Renal cortex interstitium (tissue), 11 donors: ENCODE measurements around the gene CUX1. TPM values are rescaled to one million over a fixed set of nuclear protein-coding genes. Genes with fewer than 3 reads are reported as not detected.
"Not testable (repeated sequence)": the region's sequence is repeated elsewhere in the genome, so short reads cannot be mapped to it uniquely, and the experiment has no call there.

ENCODE experiments used
- DNase-seq, 11 donors: peaks; one replicate each; pipeline ENCODE4 v3.0.0-alpha.2; 2013; ENCODE audit warnings: low read depth in 9 of 11, low spot score in 4 of 11; ENCODE audit errors: extremely low read depth in 1 of 11
- polyA plus RNA-seq, 3 donors: library from polyadenylated mRNA; unstranded; fragments of 120-200 nt; gene quantifications; one replicate each; pipeline ENCODE4 v1.2.1, GENCODE V29; 2013; ENCODE audit not compliant: insufficient read length in 3 of 3

Gene CUX1
- polyA plus RNA-seq, 3 donors, result 93.9 to 103 (median 98.0) TPM

GRCh38 chr7:101976411-101976810 lies 159.0 kb downstream of the CUX1 start:
- no peak for DNase-seq

GRCh38 chr7:101977249-101977648 lies 159.8 kb downstream of the CUX1 start:
- no peak for DNase-seq

GRCh38 chr7:101978683-101979082 lies 161.3 kb downstream of the CUX1 start:
- DNase-seq, result no peak

- no peak for DNase-seq
These were observed 165.9 kb downstream of the CUX1 start for GRCh38 chr7:101983147-101983811.

DNA sequence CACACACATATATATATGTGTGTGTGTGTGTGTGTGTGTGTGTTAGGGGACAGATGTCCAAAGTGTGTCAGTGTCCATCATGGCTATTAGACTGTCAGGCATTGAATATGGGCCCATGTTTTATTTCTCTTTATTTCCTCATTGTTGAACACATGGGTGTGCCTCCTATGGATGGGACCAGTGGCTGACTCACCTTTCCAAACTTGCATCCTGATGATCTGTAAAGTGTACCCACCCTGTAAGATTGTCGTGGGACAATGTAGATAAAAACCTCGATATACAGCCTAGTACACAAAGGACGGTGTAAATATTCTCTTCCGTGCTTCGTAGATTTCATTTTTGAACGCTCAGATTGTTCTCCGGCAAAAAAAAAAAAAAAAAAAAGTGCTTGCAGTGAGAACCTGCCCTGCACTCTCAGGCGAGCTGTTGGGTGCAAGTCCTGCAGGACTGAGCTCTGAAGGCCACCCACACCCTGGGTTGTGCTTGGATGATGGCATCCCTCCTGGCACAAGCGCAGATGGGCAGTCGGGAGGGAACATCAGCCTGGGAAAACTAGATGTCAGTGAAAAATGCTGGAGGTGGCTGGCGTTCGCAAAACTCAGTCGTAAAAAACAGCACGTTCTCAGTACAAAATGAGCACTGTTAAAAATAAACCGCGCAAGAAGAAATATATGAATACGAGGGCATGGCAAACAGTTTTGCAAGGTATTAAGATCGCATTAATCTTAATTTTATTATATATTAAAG lies 166.9 kb downstream of the CUX1 start:
- DNase-seq, result no peak

- no peak for DNase-seq
These were observed 167.9 kb downstream of the CUX1 start for GRCh38 chr7:101985057-101985902.

GRCh38 chr7:101985903-101986734 lies 168.7 kb downstream of the CUX1 start:
- no peak for DNase-seq

DNA sequence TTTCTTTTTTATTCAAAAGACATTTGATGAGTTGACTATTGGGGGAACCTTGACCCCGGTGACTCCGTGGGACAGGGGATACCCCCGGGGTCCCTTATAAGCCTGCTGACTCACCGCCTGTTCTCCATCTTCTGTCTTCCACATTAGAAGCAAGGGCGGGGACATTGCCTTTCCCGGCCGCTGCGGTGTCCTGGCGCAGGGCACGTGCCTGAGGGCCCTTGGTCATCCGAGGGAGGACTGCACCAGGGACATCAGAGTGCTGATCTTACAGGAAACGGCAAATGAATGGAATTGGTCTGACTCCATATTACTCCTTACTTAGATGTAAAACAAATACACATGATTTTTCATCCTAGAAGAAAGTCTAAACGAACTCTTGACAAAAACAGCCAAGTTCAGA lies 170.1 kb downstream of the CUX1 start:
- no peak for DNase-seq

DNA sequence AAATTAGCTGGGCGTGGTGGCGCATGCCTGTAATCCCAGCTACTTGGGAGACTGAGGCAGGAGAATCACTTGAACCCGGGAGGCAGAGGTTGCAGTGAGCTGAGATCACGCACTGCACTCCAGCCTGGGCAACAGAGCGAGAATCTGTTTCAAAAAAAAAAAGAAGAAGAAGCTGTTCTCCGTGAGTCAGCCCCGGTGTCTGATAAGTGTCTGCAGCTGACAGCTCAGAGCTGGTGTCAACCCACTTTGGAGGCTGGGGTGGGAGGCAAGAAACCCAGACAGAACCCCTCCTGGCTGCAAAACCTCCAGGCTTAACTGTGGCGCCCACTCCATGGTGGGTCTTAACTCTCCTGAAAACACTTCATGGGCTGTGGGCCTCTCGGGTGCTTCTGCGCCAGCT lies 170.6 kb downstream of the CUX1 start:
- DNase-seq, result not testable (repeated sequence)

DNA sequence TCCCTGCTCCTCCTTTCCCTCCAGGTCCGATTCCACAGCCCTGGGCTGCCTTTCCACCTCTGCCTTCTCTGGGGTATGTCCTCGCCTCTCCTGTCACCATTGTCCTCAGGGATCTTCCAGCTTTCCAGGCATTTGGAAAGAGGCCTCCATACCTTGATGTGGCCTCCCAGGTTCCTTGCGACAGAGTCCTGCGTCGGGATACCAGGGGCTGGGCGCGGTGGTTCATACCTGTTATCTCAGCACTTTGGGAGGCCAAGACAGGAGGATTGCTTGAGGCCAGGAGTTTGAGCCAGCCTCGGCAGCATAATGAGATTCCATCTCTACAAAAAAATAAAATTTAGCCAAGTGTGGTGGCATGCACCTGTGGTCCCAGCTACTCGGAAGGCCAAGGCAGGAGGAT lies 171.1 kb downstream of the CUX1 start:
- no peak for DNase-seq

GRCh38 chr7:101989101-101989500 lies 171.7 kb downstream of the CUX1 start:
- no peak for DNase-seq

- no peak for DNase-seq
These were observed 173.5 kb downstream of the CUX1 start for GRCh38 chr7:101990811-101991418.

DNA sequence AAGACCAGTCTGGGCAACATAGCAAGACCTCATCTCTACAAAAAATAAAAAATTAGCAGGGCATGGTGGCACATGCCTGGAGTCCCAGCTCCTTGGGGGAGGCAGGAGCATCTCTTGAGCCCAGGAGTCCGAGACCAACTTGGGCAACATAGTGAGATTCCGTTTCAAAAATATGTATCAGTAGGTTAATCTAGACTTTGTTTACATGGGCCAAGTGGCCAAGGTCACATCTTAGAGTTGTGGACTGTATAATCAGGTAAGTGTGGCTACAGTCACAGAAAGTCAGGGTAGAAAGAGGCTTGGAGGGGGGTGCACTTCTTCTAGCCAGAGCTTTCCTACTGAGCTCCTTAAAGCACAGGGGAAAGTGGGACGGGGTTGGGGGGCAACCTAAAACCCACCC lies 174.4 kb downstream of the CUX1 start:
- no peak for DNase-seq

DNA sequence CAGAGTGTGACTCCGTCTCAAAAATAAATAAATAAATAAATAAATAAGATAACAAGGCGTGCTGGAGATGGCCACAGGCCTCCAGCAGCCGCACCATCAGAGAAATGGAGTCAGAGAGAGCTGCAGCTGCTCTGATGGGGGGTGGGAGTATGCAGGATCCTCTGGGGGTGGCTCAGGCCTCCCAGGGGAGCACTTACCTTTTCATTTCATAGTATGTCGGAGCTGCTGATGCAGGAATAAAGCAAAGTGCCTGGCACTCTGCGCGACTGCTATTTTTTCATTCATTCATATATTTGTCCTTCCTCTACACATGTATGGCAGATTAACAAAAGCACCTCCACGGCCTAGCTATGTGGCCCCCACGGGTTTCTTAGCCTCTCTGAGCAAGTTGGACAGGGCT lies 175.9 kb downstream of the CUX1 start:
- DNase-seq, result no peak

DNA sequence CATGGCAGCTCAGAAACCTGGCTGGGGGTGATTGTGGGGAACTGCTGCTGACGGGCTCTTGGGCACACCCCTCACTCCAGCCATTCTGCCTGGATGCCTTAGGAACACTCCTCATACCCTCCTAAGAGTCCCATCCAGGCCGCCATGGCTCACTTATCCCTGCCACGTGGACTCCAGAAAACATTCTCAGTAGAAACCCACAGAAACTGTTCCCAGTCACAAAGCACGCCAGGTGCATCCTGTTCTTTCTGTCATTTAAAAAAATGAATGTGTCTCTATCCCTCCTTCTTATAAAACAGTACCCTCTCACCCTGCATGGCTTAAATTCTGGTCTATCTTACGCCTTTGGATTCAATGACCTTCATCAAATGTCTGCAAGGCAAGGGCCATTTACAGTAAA lies 177.7 kb downstream of the CUX1 start:
- DNase-seq, result no peak

DNA sequence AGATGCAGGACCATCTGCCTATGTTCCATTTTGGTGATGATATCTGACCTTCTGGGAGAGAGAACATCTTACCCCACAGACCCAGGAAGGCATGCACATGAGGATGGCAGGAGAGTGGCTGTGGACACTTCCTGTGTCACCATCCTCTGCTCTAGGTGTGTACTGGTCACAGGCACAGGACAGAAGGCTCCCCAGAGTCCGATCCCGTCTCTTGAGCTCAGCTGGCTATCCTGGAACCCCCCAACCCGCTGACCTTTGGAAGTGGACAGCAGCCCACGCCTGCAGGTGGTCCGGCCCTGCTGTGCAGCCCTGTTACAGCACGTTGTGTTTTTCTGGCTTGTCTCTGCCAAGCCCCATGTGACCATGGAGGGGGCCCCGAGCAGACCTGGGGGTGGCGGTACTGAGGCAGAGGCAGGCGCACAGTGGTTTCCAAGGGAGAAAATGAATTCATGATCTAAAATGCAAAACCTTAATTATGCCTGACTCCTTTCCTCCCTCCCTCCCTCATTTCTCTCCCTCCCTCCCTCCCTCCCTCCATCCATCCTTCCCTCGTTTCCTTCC lies 178.8 kb downstream of the CUX1 start:
- no peak for DNase-seq

GRCh38 chr7:101996876-101997275 lies 179.4 kb downstream of the CUX1 start:
- no peak for DNase-seq
